CD4-positive, alpha-beta T cell treated with Interferon alpha-2 for 1 hour (primary cell): ENCODE results near the gene SUGP2.
A peak's percentile ranks its signal among the peaks of the same experiment; 100 is the strongest.

Experiments
- DNase-seq, 2 donors: peaks; one replicate each; pipeline ENCODE4 v3.0.0-alpha.2; 2020 to 2022

The SUGP2 gene

GRCh38 chr19:19059018-19059836 is 25.9 kb upstream of the SUGP2 start:
- no peak for DNase-seq

- DNase-seq = no peak
These were observed 24.4 kb upstream of the SUGP2 start for GRCh38 chr19:19057720-19058119.

DNA sequence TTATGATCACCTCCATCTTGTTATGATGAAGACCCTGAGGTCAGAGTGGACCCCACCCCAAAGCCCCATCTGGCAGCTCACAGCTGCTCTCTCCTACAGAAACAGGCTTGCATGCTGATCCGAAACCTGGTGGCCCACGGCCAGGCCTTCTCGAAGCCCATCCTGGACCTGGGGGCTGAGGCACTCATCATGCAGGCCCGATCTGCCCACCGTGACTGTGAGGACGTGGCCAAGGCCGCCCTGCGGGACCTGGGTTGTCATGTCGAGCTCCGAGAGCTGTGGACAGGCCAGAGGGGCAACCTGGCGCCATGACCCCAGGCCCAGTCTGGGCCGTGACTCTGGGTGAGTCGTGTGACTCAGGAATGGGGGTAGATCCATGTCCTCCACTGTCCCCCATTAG is 24.0 kb upstream of the SUGP2 start:
- DNase-seq = no peak

GRCh38 chr19:19056636-19057275 is 23.4 kb upstream of the SUGP2 start:
- no peak for DNase-seq

DNA sequence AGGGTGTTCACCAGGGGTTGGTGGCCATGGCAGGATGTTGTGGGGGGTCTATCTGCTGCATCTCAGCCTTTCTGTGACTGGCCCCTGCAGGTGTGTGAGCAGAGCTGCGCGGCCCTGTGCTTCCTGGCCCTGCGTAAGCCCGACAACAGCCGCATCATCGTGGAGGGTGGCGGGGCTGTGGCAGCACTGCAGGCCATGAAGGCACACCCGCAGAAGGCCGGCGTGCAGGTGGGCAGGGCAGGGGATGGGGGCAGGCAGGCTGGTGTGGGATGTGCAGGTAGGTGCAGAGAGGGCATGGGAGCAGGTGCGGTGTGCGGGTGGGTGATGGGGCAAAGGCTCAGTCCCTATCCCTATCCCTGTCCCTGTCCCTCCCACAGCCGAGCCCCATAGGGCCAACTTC is 22.4 kb upstream of the SUGP2 start:
- no peak for DNase-seq

DNA sequence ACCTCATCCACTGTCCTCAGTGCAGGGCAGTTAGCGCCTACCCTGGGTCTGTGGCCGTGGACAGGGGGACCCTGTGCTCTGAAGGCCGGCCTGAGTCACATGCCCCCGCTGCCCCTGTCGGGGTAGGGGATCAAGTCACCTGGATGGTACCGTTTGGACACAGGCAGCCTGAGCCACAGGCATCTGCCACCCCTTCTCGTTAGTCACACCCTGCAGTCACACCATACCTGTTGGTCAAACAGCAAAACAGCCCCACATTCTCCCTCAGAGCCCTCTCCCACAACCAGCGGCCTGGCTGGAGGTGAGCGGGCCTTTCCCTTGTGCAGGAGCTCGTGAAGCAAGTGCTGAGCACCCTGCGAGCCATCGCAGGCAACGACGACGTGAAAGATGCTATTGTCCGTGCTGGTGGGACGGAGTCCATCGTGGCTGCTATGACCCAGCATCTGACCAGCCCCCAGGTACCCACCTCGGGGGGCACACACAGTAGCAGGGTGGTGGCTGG is 21.7 kb upstream of the SUGP2 start:
- DNase-seq = no peak

- no peak for DNase-seq
These were observed 21.1 kb upstream of the SUGP2 start for GRCh38 chr19:19054315-19054938.

DNA sequence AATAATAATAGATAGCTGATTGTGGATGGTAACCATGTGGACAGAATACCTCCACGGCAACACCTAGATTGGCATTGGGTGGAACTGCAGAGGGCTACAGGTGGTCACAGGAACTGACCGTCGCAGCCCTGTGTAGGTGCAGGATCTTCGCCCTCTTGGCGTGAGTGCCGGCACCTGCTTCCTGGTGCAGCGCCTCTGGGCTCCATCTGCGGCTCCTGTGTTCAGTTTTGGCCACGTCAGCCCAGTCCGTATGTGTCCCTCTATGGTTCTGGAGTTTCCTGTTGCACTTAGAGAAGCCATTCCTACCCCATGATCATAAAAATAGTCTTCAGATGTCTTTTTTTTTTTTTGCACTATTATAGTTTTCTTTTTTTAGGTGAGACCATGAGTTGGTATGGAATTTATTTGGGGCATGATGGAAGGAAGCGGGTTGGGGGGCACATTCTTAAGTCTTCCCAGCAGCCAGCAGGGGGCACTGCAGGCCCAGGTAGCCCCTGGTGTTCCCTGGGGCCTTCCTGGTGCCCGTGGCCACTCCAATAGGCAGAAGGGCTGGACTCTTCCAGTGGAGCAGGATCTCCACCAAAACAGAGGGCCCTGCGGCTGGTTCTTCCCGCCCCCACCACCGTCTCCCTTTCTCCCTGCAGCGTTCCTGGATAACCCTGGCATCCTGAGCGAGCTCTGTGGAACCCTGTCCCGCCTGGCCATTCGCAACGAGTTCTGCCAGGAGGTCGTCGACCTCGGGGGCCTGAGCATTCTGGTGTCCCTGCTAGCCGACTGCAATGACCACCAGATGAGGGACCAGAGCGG is 20.4 kb upstream of the SUGP2 start:
- peak; percentile 55 to 71 for DNase-seq

DNA sequence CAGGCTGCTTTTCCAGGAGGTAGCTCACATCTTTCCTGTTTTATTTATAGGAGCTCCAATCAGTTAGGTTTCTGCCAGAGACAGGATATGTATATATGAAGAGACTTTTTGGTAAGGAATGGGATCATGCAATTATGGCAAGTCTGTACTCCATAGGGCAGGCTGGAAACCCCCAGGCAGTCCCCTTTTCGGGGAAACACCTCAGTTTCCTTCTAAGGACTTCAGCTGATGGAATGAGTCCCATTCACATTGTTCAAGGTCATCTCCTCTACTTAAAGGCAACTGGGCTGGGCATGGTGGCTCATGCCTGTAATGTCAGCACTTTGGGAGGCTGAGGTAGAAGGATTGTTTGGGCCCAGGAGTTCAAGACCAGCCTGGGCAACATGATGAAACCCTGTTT is 19.6 kb upstream of the SUGP2 start:
- no peak for DNase-seq

- DNase-seq = no peak
These were observed 18.3 kb upstream of the SUGP2 start for GRCh38 chr19:19051478-19052213.

DNA sequence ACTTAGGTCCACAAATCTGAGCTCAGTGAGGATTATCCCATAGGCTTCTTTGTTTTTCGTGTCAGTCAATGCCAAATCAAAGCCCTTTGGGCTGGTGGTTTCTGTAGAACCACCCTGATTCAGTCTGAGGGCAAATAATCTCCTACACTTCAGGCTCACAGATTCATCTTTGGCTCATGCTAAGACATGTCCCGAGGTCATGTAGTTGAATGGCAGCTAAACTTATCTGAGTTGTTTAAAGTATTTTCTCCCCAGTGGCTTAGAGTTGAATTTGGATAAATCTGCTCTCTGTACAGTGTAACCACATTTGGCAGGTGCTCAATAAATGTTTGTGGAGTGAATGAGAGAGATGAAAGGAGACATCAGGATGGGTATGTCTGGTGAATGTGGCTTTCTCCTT is 17.4 kb upstream of the SUGP2 start:
- no peak for DNase-seq

DNA sequence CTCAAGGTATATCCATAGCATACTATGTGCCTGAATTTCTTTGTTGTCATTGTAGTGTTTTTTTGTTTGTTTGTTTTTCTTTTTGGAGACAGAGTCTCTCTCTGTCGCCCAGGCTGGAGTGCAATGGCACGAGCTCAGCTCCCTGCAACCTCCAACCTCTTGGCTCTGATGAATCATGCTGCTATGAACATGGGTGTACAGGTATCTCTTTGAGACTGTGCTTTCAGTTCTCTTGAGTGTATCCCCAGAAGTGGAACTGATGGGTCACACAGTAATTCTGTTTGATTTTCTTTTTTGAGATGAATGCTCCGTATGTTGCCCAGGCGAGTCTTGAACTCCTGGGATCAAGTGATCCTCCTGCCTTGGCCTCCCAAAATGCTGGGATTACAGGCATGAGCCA is 16.8 kb upstream of the SUGP2 start:
- no peak for DNase-seq

DNA sequence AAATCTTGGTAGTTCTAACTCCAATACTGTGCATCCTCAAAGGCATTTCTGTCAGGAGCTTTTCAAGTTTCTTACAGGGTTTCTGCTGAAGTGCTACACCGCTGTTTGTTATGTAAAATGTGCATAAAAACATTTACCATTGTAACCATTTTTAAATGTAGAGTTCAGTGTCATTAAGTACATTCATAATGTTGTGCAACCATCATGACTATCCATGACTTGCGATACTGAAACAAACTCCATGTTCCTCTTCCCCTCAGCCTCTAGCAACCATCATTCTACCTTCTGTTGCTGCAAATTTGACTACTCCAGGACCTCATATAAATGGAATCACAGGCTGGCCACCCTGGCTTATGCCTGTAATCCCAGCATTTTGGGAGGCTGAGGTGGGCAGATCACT is 16.1 kb upstream of the SUGP2 start:
- no peak for DNase-seq

- no peak for DNase-seq
These were observed 10.6 kb upstream of the SUGP2 start for GRCh38 chr19:19043881-19044280.

DNA sequence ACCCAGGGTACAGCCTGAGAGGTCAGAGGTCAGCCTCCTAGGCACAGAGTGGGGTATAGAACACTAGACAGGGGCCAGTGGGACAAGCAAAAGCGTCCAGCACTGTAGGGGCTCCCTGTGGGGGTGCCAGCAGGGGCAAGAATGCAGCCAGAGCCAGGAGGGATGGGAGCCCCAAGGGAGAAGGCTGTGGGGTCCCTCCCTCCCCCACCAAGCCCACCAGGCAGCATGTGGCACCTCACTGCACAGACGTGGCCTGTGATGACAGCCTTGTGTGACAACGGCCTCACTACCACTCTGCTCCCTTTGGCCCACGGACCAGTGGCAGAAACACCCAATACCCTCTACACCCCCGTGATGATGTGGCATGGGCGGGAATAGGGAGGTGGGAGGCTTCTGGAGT is 10.2 kb upstream of the SUGP2 start:
- DNase-seq = no peak

DNA sequence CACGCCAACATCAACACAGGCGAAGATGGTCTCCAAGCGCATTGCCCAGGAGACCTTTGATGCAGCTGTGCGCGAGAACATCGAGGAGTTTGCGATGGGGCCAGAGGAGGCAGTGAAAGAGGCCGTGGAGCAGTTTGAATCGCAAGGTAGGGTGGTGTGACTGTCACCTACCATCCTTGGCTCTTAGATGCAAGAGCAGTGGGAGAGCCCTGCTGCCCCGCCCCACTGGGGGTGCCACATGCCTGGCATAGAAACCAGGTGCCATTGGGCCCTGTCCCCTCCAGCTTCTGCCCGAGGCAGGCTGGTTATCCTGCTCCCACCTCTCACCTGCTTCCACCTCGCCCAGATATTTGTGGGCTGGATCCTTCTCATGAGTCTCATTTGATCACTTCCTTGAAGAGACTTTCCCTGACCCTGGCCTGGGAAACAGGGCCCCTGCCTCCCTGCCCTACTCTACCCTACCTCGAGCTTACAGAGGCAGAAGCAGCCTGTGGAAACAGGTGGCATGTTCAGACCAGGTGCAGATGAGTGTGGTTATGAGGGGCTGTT is 9.5 kb upstream of the SUGP2 start:
- DNase-seq = no peak

DNA sequence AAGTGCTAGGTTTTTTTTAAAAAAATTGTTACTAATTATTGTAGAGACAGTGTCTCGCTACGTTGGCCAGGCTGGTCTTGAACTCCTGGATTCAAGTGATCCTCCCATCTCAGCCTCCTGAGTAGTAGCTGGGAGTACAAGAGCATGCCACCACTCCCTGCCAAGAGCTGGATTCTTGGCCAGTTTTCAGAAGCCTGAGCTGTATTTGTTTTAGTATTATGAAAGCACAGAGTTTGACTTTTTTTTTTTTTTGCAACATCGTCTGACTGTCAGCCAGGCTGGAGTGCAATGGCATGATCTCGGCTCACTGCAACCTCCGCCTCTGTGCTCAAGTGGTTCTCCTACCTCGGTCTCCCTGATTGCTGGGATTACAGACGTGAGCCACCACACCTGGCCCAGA is 7.1 kb upstream of the SUGP2 start:
- DNase-seq = no peak

GRCh38 chr19:19039901-19040300 is 6.6 kb upstream of the SUGP2 start:
- peak; percentile 44 to 51 for DNase-seq

GRCh38 chr19:19034204-19034624 is 897 bp upstream of the SUGP2 start:
- DNase-seq = peak; percentile 67 to 78

- DNase-seq = no peak
These were observed 216 bp downstream of the SUGP2 start for GRCh38 chr19:19033176-19033425.

DNA sequence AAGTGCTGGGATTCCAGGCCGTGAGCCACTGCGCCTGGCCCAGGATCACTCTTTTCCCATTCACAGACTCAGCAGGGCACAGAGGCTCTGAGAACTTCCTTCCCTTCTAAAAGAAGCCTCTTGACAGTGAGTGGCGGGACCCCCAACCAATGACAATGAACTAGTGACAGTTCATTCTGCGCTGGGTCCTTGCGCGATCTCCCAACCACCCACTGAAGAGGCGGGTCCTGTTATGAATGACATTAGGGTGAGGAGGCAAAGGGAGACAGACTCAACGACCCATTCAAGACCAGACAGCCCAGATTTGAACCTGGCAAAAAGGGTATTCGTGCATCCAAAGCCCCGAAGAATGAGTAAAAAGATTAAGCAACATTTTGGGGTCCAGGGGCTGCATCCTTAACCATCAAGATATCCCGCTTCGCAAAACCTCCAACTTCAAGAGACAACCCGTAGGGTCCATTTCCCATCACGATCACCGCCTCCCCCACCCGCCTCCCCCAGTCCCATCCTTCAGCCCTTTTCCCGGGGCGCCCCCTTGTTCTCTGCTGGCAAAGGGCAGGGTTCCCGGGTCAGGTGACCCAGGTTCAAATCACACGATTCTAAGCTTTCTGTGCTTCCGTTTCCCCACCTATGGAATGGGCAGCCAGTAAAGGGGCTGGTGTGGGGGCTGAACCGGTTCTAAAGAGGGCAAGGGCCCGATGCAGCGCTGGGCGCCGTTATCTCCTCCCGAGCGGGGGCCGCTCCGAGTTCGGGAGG is 719 bp downstream of the SUGP2 start:
- peak; percentile 74 to 82 for DNase-seq

- peak in 1 of 2 donors; percentile 2 for DNase-seq
These were observed 1.4 kb downstream of the SUGP2 start for GRCh38 chr19:19031891-19032290.
